ENCODE measurements around the gene IRX1.

DNA sequence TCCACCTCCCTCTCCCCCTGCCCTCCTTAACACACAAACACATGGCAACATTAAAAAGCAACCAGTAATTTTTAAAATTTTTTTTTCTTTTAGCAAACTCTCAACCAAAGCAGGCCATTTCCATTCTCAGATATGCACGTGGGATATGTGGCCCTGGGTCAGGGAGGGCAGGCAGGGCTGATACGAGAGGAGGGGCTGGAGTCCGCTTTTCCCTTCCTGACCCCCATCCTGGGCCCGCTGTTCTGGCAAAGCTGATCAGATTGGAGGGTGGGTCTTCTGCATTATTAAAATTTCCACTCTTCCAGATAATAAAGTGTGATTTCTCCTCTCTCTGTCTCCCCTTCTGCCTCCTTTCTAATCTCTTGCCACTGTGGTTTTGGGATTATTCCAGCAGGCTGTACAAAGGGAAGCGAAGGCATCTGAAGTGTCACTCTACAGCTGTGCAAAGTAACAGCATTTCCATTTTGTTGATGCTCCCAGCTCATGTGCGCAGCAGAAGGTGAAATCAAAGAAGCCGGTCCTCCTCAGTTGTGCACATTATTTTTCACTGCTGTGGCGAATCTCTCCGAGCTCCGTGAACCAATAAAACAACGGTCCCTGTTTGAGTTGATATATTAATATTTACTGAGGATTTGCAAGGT, 12.0 kb downstream of the IRX1 start:
- TF ChIP-seq, protein P1, sequence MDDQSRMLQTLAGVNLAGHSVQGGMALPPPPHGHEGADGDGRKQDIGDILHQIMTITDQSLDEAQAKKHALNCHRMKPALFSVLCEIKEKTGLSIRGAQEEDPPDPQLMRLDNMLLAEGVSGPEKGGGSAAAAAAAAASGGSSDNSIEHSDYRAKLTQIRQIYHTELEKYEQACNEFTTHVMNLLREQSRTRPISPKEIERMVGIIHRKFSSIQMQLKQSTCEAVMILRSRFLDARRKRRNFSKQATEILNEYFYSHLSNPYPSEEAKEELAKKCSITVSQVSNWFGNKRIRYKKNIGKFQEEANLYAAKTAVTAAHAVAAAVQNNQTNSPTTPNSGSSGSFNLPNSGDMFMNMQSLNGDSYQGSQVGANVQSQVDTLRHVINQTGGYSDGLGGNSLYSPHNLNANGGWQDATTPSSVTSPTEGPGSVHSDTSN (IDR thresholded peaks at IDR 0.05) = no peak
- TF ChIP-seq, protein P2, sequence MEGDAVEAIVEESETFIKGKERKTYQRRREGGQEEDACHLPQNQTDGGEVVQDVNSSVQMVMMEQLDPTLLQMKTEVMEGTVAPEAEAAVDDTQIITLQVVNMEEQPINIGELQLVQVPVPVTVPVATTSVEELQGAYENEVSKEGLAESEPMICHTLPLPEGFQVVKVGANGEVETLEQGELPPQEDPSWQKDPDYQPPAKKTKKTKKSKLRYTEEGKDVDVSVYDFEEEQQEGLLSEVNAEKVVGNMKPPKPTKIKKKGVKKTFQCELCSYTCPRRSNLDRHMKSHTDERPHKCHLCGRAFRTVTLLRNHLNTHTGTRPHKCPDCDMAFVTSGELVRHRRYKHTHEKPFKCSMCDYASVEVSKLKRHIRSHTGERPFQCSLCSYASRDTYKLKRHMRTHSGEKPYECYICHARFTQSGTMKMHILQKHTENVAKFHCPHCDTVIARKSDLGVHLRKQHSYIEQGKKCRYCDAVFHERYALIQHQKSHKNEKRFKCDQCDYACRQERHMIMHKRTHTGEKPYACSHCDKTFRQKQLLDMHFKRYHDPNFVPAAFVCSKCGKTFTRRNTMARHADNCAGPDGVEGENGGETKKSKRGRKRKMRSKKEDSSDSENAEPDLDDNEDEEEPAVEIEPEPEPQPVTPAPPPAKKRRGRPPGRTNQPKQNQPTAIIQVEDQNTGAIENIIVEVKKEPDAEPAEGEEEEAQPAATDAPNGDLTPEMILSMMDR (IDR thresholded peaks at IDR 0.05) = no peak
- TF ChIP-seq FOSL2 (IDR thresholded peaks at IDR 0.05; ENCODE audit: borderline replicate concordance, low read depth) (no peak), SIN3A (IDR thresholded peaks at IDR 0.05; ENCODE audit: borderline replicate concordance, low read depth, low read length) (no peak), JUND (IDR thresholded peaks at IDR 0.05) (no peak), TCF12 (IDR thresholded peaks at IDR 0.05) (no peak)
- TF ChIP-seq, protein P3, sequence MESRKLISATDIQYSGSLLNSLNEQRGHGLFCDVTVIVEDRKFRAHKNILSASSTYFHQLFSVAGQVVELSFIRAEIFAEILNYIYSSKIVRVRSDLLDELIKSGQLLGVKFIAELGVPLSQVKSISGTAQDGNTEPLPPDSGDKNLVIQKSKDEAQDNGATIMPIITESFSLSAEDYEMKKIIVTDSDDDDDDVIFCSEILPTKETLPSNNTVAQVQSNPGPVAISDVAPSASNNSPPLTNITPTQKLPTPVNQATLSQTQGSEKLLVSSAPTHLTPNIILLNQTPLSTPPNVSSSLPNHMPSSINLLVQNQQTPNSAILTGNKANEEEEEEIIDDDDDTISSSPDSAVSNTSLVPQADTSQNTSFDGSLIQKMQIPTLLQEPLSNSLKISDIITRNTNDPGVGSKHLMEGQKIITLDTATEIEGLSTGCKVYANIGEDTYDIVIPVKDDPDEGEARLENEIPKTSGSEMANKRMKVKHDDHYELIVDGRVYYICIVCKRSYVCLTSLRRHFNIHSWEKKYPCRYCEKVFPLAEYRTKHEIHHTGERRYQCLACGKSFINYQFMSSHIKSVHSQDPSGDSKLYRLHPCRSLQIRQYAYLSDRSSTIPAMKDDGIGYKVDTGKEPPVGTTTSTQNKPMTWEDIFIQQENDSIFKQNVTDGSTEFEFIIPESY (IDR thresholded peaks at IDR 0.05; ENCODE audit: borderline replicate concordance, low read depth) = no peak
- TF ChIP-seq, protein P4, sequence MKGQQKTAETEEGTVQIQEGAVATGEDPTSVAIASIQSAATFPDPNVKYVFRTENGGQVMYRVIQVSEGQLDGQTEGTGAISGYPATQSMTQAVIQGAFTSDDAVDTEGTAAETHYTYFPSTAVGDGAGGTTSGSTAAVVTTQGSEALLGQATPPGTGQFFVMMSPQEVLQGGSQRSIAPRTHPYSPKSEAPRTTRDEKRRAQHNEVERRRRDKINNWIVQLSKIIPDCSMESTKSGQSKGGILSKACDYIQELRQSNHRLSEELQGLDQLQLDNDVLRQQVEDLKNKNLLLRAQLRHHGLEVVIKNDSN (IDR thresholded peaks at IDR 0.05; ENCODE audit: borderline replicate concordance, low read depth) = no peak
